GM12878 (cell line): ENCODE measurements around the gene ZNF341. TPM values are rescaled to one million over a fixed set of nuclear protein-coding genes. Genes with fewer than 3 reads are reported as not detected.

ENCODE experiments used
- ASH2L ChIP-seq: fragments of 300-600, 200-600 bp; sonication (generic); IDR thresholded peaks from 2 replicates; pipeline ENCODE4 v1.6.1; 2017; ENCODE audit warnings: low read depth, mild to moderate bottlenecking, borderline replicate concordance
- BMI1 ChIP-seq: fragments of 450-650 bp; IDR thresholded peaks from 2 replicates; pipeline ENCODE4 v1.6.1; 2016; ENCODE audit warnings: mild to moderate bottlenecking, moderate library complexity, borderline replicate concordance
- CBX3 ChIP-seq: fragments of 200-600 bp; sonication (generic); IDR thresholded peaks from 2 replicates; pipeline ENCODE4 v1.6.1; 2016; ENCODE audit warnings: low read depth, borderline replicate concordance
- CHD4 ChIP-seq: fragments of 200-600 bp; sonication (generic); IDR thresholded peaks from 2 replicates; pipeline ENCODE4 v1.6.1; 2016; ENCODE audit warnings: mild to moderate bottlenecking
- EED ChIP-seq: sonication (generic); IDR thresholded peaks from 2 replicates; pipeline ENCODE4 v1.6.1; 2016; ENCODE audit warnings: antibody characterized with exemption, low read depth
- HSF1 ChIP-seq: fragments of 150-350 bp; IDR thresholded peaks from 2 replicates; pipeline ENCODE4 v1.6.1; 2014; ENCODE audit warnings: mild to moderate bottlenecking, low read depth, low read length
- IKZF2 ChIP-seq, 2 experiments: fragments of 450-650 bp; IDR thresholded peaks; 2 replicates each; pipeline ENCODE4 v1.6.1; 2017; ENCODE audit warnings: mild to moderate bottlenecking in 2 of 2, moderate library complexity in 2 of 2
- IRF3 ChIP-seq: fragments of 450-650 bp; IDR thresholded peaks from 2 replicates; pipeline ENCODE4 v1.6.1; 2014; ENCODE audit warnings: mild to moderate bottlenecking
- IRF5 ChIP-seq: fragments of 450-650 bp; IDR thresholded peaks from 2 replicates; pipeline ENCODE4 v1.6.1; 2017; ENCODE audit warnings: borderline replicate concordance
- KAT2A ChIP-seq: conservative IDR thresholded peaks from 2 replicates; pipeline ENCODE4 v1.6.1; 2011; ENCODE audit warnings: low read depth, low read length; ENCODE audit not compliant: control insufficient read depth
- MAX ChIP-seq: IDR thresholded peaks from 2 replicates; pipeline ENCODE4 v1.6.1; 2012; ENCODE audit warnings: low read depth, low read length, improper control_type of control experiment
- MTA3 ChIP-seq: IDR thresholded peaks from 2 replicates; pipeline ENCODE4 v1.6.1; 2012; ENCODE audit warnings: low read length, inconsistent platforms, borderline replicate concordance
- MYC ChIP-seq: IDR thresholded peaks from 2 replicates; pipeline ENCODE4 v1.6.1; 2011; ENCODE audit warnings: mild to moderate bottlenecking, low read length, moderate library complexity, inconsistent platforms; ENCODE audit not compliant: insufficient read depth, insufficient replicate concordance, insufficient read length, severe bottlenecking
- NR2C1 ChIP-seq: fragments of 450-650 bp; IDR thresholded peaks from 2 replicates; pipeline ENCODE4 v1.6.1; 2017; ENCODE audit warnings: antibody characterized with exemption, mild to moderate bottlenecking, moderate library complexity
- NRF1 ChIP-seq: conservative IDR thresholded peaks from 2 replicates; pipeline ENCODE4 v1.6.1; 2011; ENCODE audit warnings: mild to moderate bottlenecking, low read depth, low read length, improper control_type of control experiment
- SKIL ChIP-seq: fragments of 450-650 bp; IDR thresholded peaks from 2 replicates; pipeline ENCODE4 v1.6.1; 2017; ENCODE audit warnings: mild to moderate bottlenecking, low read depth, inconsistent platforms; ENCODE audit not compliant: poor library complexity, severe bottlenecking
- SMAD5 ChIP-seq: IDR thresholded peaks from 2 replicates; pipeline ENCODE4 v1.6.1; 2016; ENCODE audit warnings: antibody characterized with exemption, low read depth
- TAF1 ChIP-seq: IDR thresholded peaks from 2 replicates; pipeline ENCODE4 v1.6.1; 2011; ENCODE audit warnings: mild to moderate bottlenecking, low read depth, low read length, borderline replicate concordance
- TCF7 ChIP-seq: IDR thresholded peaks from 2 replicates; pipeline ENCODE4 v1.6.1; 2014; ENCODE audit warnings: antibody characterized with exemption, borderline replicate concordance
- USF2 ChIP-seq: IDR thresholded peaks from 2 replicates; pipeline ENCODE4 v1.6.1; 2011; ENCODE audit warnings: low read depth, low read length, improper control_type of control experiment, borderline replicate concordance
- ZBED1 ChIP-seq: IDR thresholded peaks from 2 replicates; pipeline ENCODE4 v1.6.1; 2016; ENCODE audit warnings: borderline replicate concordance
- ZNF384 ChIP-seq: IDR thresholded peaks from 2 replicates; pipeline ENCODE4 v1.6.1; 2012; ENCODE audit warnings: low read depth, mild to moderate bottlenecking, low read length, improper control_type of control experiment, borderline replicate concordance
- polyA plus RNA-seq, 11 experiments: library from polyadenylated mRNA; depleted of rRNA in 4 of 11; unstranded in 6 of 11; stranded (reverse) in 5 of 11; fragments of >200 nt; fragmentation: Nextera tagmentation in 4 of 11; fragmentation: Illumina TruSeq in 1 of 11; extraction: Ambion mirVana in 4 of 11; extraction: Trizol in 1 of 11; gene quantifications; 1 replicate in 1 of 11; 2 replicates in 10 of 11; pipeline versions ENCODE4 v1.2.1 to v1.2.3, GENCODE V29; 2011 to 2016; ENCODE audit warnings: inconsistent platforms in 2 of 11, missing spikeins in 2 of 11, low read depth in 1 of 11
- total RNA-seq, 4 experiments: library from RNA; depleted of rRNA in 3 of 4; stranded (reverse); fragments of >200 nt in 3 of 4; fragmentation: Illumina TruSeq in 1 of 4; extraction: Trizol in 1 of 4; gene quantifications; 2 replicates each; pipeline versions ENCODE4 v1.2.1 to v1.2.3, GENCODE V29; 2013 to 2021

The ZNF341 gene
- total and polyA plus RNA-seq, 10 of the 15 experiments (the other 5 are each of a cell fraction or from before 2014, with no cell fraction given): 0.18 to 5.0 (median 2.6) TPM

- no peak for TF ChIP-seq SKIL
- TF ChIP-seq IKZF2 (IDR thresholded peaks at IDR 0.05): peak in 1 of 2 experiments; percentile 41; a peak in 2 of 4 replicates
- TF ChIP-seq CHD4: no peak
- TF ChIP-seq BMI1: no peak
- no peak for TF ChIP-seq IRF3
- no peak for TF ChIP-seq NRF1
- TF ChIP-seq ASH2L: no peak
- TF ChIP-seq EED: peak; percentile 43; the same call in 1 of the 2 replicates
- peak; percentile 47; the same call in 1 of the 2 replicates for TF ChIP-seq TAF1
- TF ChIP-seq MAX: no peak
- TF ChIP-seq KAT2A: no peak
- TF ChIP-seq IRF5: no peak
- TF ChIP-seq MTA3: no peak
- no peak for TF ChIP-seq TCF7
- 0 out of 2 replicates have a peak, but pooled peaks have one; percentile 14 for TF ChIP-seq HSF1
- no peak for TF ChIP-seq MYC
- TF ChIP-seq NR2C1: peak; percentile 68; the same call in 1 of the 2 replicates
- TF ChIP-seq ZNF384: no peak
- TF ChIP-seq CBX3: no peak
- no peak for TF ChIP-seq USF2
- no peak for TF ChIP-seq ZBED1
- TF ChIP-seq SMAD5: no peak
Observed at GRCh38 chr20:33731693-33732165, at the start of gene ZNF341 (continued).
